ENCODE measurements around the gene ENTPD1.

- TF ChIP-seq CTCF (conservative IDR thresholded peaks at IDR 0.05; ENCODE audit: low read depth, low read length) = no peak
- no peak for TF ChIP-seq EZH2 (IDR thresholded peaks at IDR 0.05; ENCODE audit: borderline replicate concordance, low read depth, low read length, poor library complexity, severe bottlenecking)
Observed at GRCh38 chr10:95815701-95816240, 59.8 kb downstream of the ENTPD1 start.
